ENCODE results near the gene CIAPIN1. TPM values are rescaled to one million over a fixed set of nuclear protein-coding genes. Genes with fewer than 3 reads are reported as not detected.

Gene CIAPIN1
- total and polyA plus RNA-seq, 2 of the 8 experiments (the other 6 are each of a cell fraction or from before 2014, with no cell fraction given): 76.8 to 83.6 TPM

DNA sequence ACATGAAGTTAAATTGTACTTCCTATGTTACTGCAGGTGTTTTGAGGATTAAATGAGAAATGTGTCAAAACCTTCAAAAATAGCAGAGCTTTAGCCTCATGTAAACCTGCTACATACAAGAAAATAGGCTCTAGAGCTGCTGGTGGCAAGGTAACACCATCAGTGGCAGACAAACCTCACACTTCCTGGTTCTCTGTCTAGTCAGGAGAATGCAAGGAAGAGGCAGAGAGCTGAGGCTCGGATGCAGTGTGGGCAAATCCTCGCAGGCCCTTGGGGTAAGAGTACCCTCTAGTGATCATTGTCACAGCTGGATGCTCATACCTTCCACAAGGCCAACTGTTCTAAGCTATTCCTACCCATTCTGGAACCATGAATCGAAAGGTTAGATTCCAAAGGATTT lies 14.2 kb downstream of the CIAPIN1 start:
- H3K9ac ChIP-seq (replicated peaks in 1 of 4; ENCODE audit: extremely low read depth in 1 of 4, low read depth in 3 of 4, low read length in 3 of 4): no peak overlapping the region
- H3K9me3 ChIP-seq (ENCODE audit: insufficient read depth in 2 of 2, low read depth in 1 of 2, low read length in 1 of 2): no peaks in the 10 kb centered on the region
- H3K18ac ChIP-seq (ENCODE audit: extremely low read depth, low read length): no peak overlapping the region
- H2AFZ ChIP-seq (ENCODE audit: low read length): no peak overlapping the region
- no peak overlapping the region for H3K14ac ChIP-seq (ENCODE audit: insufficient read length)
- TF ChIP-seq HDAC2 (IDR thresholded peaks at IDR 0.05; ENCODE audit: borderline replicate concordance in 1 of 2, low read depth in 2 of 2, low read length in 2 of 2) (no peak), SP1 (IDR thresholded peaks at IDR 0.05; ENCODE audit: low read depth, low read length) (no peak), TBP (IDR thresholded peaks at IDR 0.05; ENCODE audit: low read depth, low read length) (no peak), EGR1 (IDR thresholded peaks at IDR 0.05; ENCODE audit: borderline replicate concordance, low read depth, low read length) (no peak), RXRA (IDR thresholded peaks at IDR 0.05; ENCODE audit: insufficient read depth, low read depth, low read length) (no peak), TAF7 (optimal IDR thresholded peaks at IDR 0.05; ENCODE audit: borderline replicate concordance, low read depth, low read length) (no peak), TEAD4 (IDR thresholded peaks at IDR 0.05; ENCODE audit: low read depth, low read length) (no peak), FOSL1 (IDR thresholded peaks at IDR 0.05; ENCODE audit: insufficient read depth, low read depth, low read length) (no peak)
- TF ChIP-seq, protein P1, sequence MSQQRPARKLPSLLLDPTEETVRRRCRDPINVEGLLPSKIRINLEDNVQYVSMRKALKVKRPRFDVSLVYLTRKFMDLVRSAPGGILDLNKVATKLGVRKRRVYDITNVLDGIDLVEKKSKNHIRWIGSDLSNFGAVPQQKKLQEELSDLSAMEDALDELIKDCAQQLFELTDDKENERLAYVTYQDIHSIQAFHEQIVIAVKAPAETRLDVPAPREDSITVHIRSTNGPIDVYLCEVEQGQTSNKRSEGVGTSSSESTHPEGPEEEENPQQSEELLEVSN (IDR thresholded peaks at IDR 0.05): no peak
- H3K4me2 ChIP-seq (ENCODE audit: insufficient read depth in 1 of 2, low read depth in 2 of 2, low read length in 2 of 2): no peak overlapping the region
- POLR2A ChIA-PET (ENCODE audit: partially characterized antibody): interaction anchor here (0.9 to 1.6 kb wide), 4 partner anchors 10 to 95 kb away, joined by 3 to 6 read pairs (median 4); partner anchors contain the start of genes CIAPIN1 and COQ9
- DNase-seq (ENCODE audit: low read depth in 1 of 2, low spot score in 2 of 2) (no peak), FAIRE-seq (no peak)
- H3K79me2 ChIP-seq (ENCODE audit: control insufficient read depth in 1 of 2, insufficient read depth in 2 of 2, low read length in 2 of 2): no peaks in the 10 kb centered on the region
- peaks cover 19 to 63% (median 54%) of the 10 kb centered on the region in 4 experiments; a peak in 7 of 8 replicates for H3K36me3 ChIP-seq (ENCODE audit: control insufficient read depth in 2 of 4, insufficient read depth in 4 of 4, low read length in 3 of 4)
- H3K56ac ChIP-seq (replicated peaks; ENCODE audit: insufficient read length, low read depth, low read length): no peak overlapping the region
- no peak overlapping the region for H2BK20ac ChIP-seq (ENCODE audit: low read length)
- no peak overlapping the region for H3K23ac ChIP-seq (ENCODE audit: insufficient read length)
- no peaks in the 10 kb centered on the region for H3K27me3 ChIP-seq (replicated peaks in 1 of 4; ENCODE audit: control insufficient read depth in 3 of 4, extremely low read depth in 1 of 4, insufficient read depth in 3 of 4, low read length in 3 of 4)
- H3K27ac ChIP-seq (ENCODE audit: low read depth, low read length): no peak overlapping the region
- no peak overlapping the region for H2BK12ac ChIP-seq (ENCODE audit: low read depth, low read length)
- no peak overlapping the region for H4K8ac ChIP-seq (ENCODE audit: extremely low read depth, insufficient read depth, low read length)
- no peak overlapping the region for H2BK5ac ChIP-seq (ENCODE audit: low read depth, low read length)
- no peak overlapping the region for H3K4ac ChIP-seq (replicated peaks; ENCODE audit: insufficient read length, low read depth, low read length)
- H2BK120ac ChIP-seq (replicated peaks; ENCODE audit: low read depth, low read length): no peak overlapping the region
- no peak overlapping the region for H2BK15ac ChIP-seq (ENCODE audit: low read length)
- H3K79me1 ChIP-seq (ENCODE audit: low read depth, low read length): no peaks in the 10 kb centered on the region
- CTCF ChIA-PET (ENCODE audit: partially characterized antibody): interaction anchor here (1.0 to 4.4 kb wide), 4 partner anchors 11 to 109 kb away, joined by 3 to 34 read pairs (median 5); no protein-coding TSS in a partner anchor
- H4K91ac ChIP-seq (replicated peaks; ENCODE audit: insufficient read length, low read length): no peak overlapping the region
- no peaks in the 10 kb centered on the region for H4K20me1 ChIP-seq (replicated peaks in 1 of 2; ENCODE audit: control insufficient read depth in 1 of 2, insufficient read depth in 2 of 2, low read length in 2 of 2)
- H3K4me3 ChIP-seq (ENCODE audit: extremely low read depth in 1 of 4, insufficient read depth in 2 of 4, low read depth in 3 of 4, low read length in 4 of 4): no peak overlapping the region
- H2AK5ac ChIP-seq (ENCODE audit: low read depth, low read length): no peak overlapping the region
- no peaks in the 10 kb centered on the region for H3K4me1 ChIP-seq (replicated peaks in 1 of 4; ENCODE audit: control insufficient read depth in 3 of 4, insufficient read depth in 4 of 4, low read length in 3 of 4)
- H4K5ac ChIP-seq (ENCODE audit: insufficient read length, low read depth, low read length): no peak overlapping the region
- 96% methylated on average over 3 of the region's 3 CpGs; no CpG with 5 or more reads in 1 of the 2 experiments for WGBS, 2 experiments (ENCODE audit: extremely low coverage in 1 of 2, insufficient coverage in 1 of 2, insufficient read length in 1 of 2, insufficient replicate concordance in 2 of 2, low coverage in 1 of 2, low lambda C conversion rate in 2 of 2, missing lambda C conversion rate in 1 of 2)
- H3K23me2 ChIP-seq (ENCODE audit: low read depth, low read length): no peaks in the 10 kb centered on the region

Data from H1 (cell line).